A549 (cell line): ENCODE measurements around the gene IMPA2.

Experiments
- CBX8 ChIP-seq: fragments of 200-600 bp; sonication (generic); IDR thresholded peaks from 2 replicates; pipeline ENCODE4 v1.6.1; 2016
- CTCF ChIP-seq: fragments of >200 bp; sonication (Bioruptor Twin); formaldehyde crosslinking; IDR thresholded peaks from 3 replicates; pipeline ENCODE4 v1.5.1; 2016
- FOSL2 ChIP-seq, 2 experiments: fragments of 450-650 bp in 1 of 2; fragments of >200 bp in 1 of 2; sonication (Bioruptor Twin) in 1 of 2; formaldehyde crosslinking; IDR thresholded peaks; 2 replicates each; pipeline versions ENCODE4 v1.5.0 to v1.6.1; 2016 to 2020; ENCODE audit warnings: mild to moderate bottlenecking in 1 of 2, moderate library complexity in 1 of 2
- HES2 ChIP-seq: fragments of >200 bp; sonication (Bioruptor Twin); formaldehyde crosslinking; IDR thresholded peaks from 2 replicates; pipeline ENCODE4 v1.6.1; 2016
- MAX ChIP-seq: IDR thresholded peaks from 2 replicates; pipeline ENCODE4 v1.6.1; 2012
- MYC ChIP-seq: IDR thresholded peaks from 2 replicates; pipeline ENCODE4 v1.6.1; 2012; ENCODE audit warnings: mild to moderate bottlenecking, inconsistent platforms, low read length, improper control_type of control experiment, borderline replicate concordance

GRCh38 chr18:12065397-12065796 lies 84.1 kb downstream of the IMPA2 start:
- no peak for TF ChIP-seq HES2
- TF ChIP-seq CTCF, result no peak
- TF ChIP-seq FOSL2 (IDR thresholded peaks at IDR 0.05), result no peak
- TF ChIP-seq FOSL2 (CRISPR knock-in tag; IDR thresholded peaks at IDR 0.05), result no peak
- no peak for TF ChIP-seq MAX
- TF ChIP-seq CBX8, result no peak
- TF ChIP-seq MYC, result no peak
